Effector memory CD8-positive, alpha-beta T cell (primary cell): ENCODE measurements around the gene PPP1R26.

Experiments used
- ATAC-seq: fragments of 150-1000 bp; cut with Tn5 transposase; replicated peaks from 2 replicates; pipeline ENCODE4 v1.10.0; 2021; ENCODE audit warnings: mild to moderate bottlenecking, moderate library complexity
- DNase-seq, 3 experiments: peaks; one replicate each; pipeline ENCODE4 v3.0.0; 2021
- H3K27ac Mint-ChIP-seq, 2 donors: one replicate each; pipeline ENCODE4 v1.8.0; 2022; ENCODE audit warnings: mild to moderate bottlenecking in 2 of 2, mixed read lengths in 2 of 2, moderate library complexity in 2 of 2
- H3K27me3 Mint-ChIP-seq, 2 donors: one replicate each; pipeline ENCODE4 v1.8.0; 2022; ENCODE audit warnings: mixed read lengths in 2 of 2
- H3K36me3 Mint-ChIP-seq: one replicate; pipeline ENCODE4 v1.8.0; 2022; ENCODE audit warnings: mild to moderate bottlenecking, moderate library complexity, mixed read lengths; ENCODE audit not compliant: insufficient read depth
- H3K4me1 Mint-ChIP-seq, 2 donors: one replicate each; pipeline ENCODE4 v1.8.0; 2022; ENCODE audit warnings: low read depth in 2 of 2, mixed read lengths in 2 of 2
- H3K4me3 Mint-ChIP-seq, 2 donors: one replicate each; pipeline ENCODE4 v1.8.0; 2022; ENCODE audit warnings: mild to moderate bottlenecking in 2 of 2, mixed read lengths in 2 of 2, moderate library complexity in 2 of 2
- H3K9me3 Mint-ChIP-seq, 2 donors: one replicate each; pipeline ENCODE4 v1.8.0; 2022; ENCODE audit warnings: mixed read lengths in 2 of 2

The PPP1R26 gene

DNA sequence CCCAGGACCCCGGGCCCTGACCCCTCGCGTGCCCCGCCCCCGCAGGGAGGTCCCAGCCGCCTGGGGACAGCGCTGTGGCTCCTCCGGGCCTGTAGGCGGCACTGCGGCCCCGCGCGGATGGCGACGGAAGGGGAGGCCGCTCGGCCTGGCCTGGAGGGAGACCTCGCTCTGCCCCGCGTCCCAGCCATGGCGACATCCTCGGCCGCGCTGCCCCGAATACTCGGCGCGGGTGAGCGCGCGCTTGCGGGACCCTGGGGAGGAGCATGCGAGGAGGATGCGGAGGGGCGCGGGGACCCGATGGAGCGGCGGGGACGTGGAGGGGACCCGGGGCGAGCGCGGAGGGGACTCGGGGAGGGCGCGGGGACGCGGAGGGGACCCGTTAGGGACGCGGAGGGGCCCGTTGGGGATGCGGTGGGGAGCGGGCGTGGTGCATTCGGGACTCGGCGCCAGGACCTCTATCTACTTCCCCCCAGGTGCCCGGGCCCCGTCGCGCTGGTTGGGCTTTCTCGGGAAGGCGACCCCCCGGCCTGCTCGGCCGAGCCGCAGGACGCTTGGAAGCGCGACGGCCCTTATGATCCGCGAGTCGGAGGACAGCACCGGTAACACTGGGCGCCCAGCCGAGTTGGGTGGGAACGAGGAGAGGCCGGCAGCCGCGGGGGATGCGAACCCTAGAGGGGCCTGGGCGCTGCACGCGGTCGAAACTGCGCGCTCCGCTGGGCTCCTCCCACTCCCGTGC, 21.1 kb downstream of the PPP1R26 start, which contains the start of gene MRPS2:
TSS of gene MRPS2 (plus strand) at position 158 of the 736 bp plus-strand sequence. CDS start at position 187, 29 bp downstream.
- ATAC-seq, result peak; percentile 93
- H3K9me3 Mint-ChIP-seq, result no peaks in the 10 kb centered on the region
- H3K4me1 Mint-ChIP-seq, result peaks cover 22 to 30% of the 10 kb centered on the region in 2 donors
- DNase-seq, result peak; percentile 78 to 83 (median 81)
- peaks cover 20% of the 10 kb centered on the region for H3K36me3 Mint-ChIP-seq
- peak within 1 kb of the TSS; percentile 93 to 96 for H3K27ac Mint-ChIP-seq
- peaks cover 4 to 11% of the 10 kb centered on the region in 2 donors for H3K27me3 Mint-ChIP-seq
- H3K4me3 Mint-ChIP-seq, result peak within 1 kb of the TSS; percentile 90 to 92

DNA sequence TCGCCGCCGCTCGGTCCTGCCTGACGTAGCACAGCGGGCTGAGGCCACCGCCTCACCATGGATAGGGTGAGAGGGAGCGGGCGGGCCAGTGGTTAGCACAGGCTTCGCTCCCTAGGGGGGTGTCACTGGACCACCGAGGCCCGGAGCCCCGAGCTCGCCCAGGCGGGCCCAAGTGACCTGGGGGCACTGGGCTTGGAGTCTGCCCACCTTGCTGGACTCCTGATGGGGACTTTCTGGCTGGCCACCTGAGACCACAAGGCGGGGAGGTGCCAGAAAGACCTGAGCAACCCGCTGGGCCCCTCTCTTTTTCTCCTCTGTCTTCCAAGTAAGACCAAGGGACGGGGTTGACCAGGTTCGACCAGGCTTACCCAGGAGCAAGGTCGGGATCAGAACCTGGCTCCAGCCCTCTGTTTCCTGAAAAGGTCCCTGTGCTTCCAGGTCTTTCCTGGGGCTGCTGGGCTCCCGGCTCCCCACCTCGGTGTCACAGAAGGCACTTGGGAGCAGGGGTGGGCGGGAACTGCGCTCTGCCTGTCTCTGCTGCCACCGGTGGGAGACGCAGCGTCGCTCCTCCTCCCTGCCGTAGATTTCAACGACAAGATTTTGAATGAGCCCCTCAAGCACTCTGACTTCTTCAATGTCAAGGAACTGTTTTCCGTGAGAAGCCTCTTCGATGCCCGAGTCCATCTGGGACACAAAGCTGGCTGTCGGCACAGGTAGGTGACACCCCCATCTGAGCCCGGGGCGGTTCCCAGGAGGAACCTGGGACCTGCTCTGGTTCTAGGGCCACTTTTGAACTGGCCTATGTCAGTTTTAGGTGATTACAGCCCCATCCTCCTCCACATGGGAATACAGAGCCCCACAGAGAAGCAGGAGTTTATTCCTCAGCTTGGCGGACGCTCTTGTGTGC, 21.9 kb downstream of the PPP1R26 start:
- no peak for DNase-seq
- peak; percentile 52 for ATAC-seq
- Mint-ChIP-seq H3K4me3 (peak overlapping the region; percentile 90 to 92), H3K27ac (peak overlapping the region; percentile 93 to 96), H3K4me1 (peaks cover 22 to 30% of the 10 kb centered on the region in 2 donors), H3K36me3 (peaks cover 20% of the 10 kb centered on the region), H3K27me3 (peaks cover 4 to 11% of the 10 kb centered on the region in 2 donors), H3K9me3 (no peaks in the 10 kb centered on the region)

DNA sequence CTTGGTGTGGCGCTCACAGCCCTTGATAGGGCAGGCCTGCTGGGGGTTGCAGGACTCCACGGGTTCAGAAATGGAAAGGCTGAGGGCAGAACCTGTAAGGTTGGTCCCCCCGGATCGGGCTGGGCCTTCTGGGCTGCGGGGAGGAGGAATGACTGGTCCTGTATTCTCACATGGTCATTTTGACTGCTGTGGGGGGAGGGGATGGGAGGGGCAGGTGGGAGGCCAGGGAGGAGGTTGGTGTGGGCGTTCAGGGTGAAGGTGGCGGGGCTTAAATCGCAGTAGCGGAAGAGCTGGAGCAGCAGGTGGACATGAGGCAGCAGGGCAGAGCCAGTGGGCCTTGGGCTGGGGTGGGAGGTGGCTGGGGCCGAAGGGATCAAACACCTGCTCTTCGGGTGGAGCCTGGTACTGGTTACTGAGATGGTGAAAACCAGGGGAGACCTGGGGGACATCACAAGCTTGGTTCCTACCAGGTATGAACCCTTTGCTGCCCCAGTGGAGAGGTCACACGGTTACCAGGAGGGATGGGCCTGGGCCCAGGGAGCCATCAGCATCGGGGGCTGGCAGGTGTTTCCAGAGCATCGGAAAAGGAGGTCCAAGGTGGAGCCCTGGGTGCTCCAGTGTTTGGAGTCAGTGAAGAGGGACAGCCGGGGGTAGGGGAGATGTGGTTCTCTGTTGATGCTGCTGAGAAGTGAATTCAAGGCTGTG, 22.7 kb downstream of the PPP1R26 start:
- DNase-seq (no peak), ATAC-seq (no peak)
- Mint-ChIP-seq H3K4me3 (peak overlapping the region; percentile 90 to 92), H3K27ac (peak overlapping the region in 1 of 2 donors; percentile 93), H3K27me3 (peaks cover 4 to 11% of the 10 kb centered on the region in 2 donors), H3K4me1 (peaks cover 22 to 30% of the 10 kb centered on the region in 2 donors), H3K9me3 (no peaks in the 10 kb centered on the region), H3K36me3 (peaks cover 20% of the 10 kb centered on the region)

DNA sequence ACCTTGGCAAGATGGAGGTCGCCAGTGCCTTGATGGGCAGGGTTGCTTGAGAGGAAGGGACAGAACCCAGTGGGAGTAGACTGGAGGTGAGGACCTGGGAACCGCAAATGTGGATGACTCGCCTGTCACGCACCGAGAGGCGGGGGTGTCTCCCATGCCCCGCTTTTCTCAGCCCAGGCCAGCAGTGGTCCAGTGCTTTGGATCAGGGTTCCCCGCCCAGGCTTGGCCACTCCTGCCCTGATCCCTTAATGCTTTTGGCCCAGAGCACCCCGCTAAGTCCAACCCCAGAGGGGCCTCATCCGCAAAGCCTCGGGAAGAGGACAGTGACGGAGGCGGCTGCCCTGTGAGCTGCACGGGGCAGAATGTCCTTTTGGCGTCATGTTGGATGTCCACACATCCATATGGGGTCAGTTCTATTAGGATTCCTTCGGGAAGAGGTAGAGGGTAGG, 23.3 kb downstream of the PPP1R26 start:
- H3K4me3 Mint-ChIP-seq, result peak overlapping the region in 1 of 2 donors; percentile 90
- H3K36me3 Mint-ChIP-seq, result peaks cover 20% of the 10 kb centered on the region
- peaks cover 0 to under 1% of the 10 kb centered on the region in 2 donors for H3K9me3 Mint-ChIP-seq
- no peak overlapping the region for H3K27ac Mint-ChIP-seq
- DNase-seq (no peak), ATAC-seq (no peak)
- H3K4me1 Mint-ChIP-seq, result peaks cover 22 to 30% of the 10 kb centered on the region in 2 donors
- peaks cover 1 to 7% of the 10 kb centered on the region in 2 donors for H3K27me3 Mint-ChIP-seq

DNA sequence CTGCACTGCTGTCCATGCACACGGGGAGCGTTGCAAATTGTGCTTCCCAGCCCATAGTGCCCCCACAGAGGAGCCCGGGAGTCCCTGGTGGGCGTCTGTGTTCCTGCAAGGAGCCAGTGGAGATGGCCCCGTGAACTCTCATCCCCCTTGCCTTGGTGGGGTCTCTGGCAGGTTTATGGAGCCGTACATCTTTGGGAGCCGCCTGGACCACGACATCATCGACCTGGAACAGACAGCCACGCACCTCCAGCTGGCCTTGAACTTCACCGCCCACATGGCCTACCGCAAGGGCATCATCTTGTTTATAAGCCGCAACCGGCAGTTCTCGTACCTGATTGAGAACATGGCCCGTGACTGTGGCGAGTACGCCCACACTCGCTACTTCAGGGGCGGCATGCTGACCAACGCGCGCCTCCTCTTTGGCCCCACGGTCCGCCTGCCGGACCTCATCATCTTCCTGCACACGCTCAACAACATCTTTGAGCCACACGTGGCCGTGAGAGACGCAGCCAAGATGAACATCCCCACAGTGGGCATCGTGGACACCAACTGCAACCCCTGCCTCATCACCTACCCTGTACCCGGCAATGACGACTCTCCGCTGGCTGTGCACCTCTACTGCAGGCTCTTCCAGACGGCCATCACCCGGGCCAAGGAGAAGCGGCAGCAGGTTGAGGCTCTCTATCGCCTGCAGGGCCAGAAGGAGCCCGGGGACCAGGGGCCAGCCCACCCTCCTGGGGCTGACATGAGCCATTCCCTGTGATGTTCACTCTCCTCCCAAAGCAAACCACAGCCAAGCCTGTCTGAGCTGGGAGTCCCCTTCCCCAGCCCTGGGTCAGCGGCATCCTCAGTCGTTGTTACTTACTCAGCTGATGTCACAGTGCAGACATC, 24.0 kb downstream of the PPP1R26 start:
- DNase-seq, result no peak
- ATAC-seq, result no peak
- H3K27ac Mint-ChIP-seq, result no peak overlapping the region
- peaks cover 0 to 8% of the 10 kb centered on the region in 2 donors for H3K9me3 Mint-ChIP-seq
- peaks cover 22 to 30% of the 10 kb centered on the region in 2 donors for H3K4me1 Mint-ChIP-seq
- H3K4me3 Mint-ChIP-seq, result no peak overlapping the region
- peaks cover 20% of the 10 kb centered on the region for H3K36me3 Mint-ChIP-seq
- no peaks in the 10 kb centered on the region for H3K27me3 Mint-ChIP-seq

DNA sequence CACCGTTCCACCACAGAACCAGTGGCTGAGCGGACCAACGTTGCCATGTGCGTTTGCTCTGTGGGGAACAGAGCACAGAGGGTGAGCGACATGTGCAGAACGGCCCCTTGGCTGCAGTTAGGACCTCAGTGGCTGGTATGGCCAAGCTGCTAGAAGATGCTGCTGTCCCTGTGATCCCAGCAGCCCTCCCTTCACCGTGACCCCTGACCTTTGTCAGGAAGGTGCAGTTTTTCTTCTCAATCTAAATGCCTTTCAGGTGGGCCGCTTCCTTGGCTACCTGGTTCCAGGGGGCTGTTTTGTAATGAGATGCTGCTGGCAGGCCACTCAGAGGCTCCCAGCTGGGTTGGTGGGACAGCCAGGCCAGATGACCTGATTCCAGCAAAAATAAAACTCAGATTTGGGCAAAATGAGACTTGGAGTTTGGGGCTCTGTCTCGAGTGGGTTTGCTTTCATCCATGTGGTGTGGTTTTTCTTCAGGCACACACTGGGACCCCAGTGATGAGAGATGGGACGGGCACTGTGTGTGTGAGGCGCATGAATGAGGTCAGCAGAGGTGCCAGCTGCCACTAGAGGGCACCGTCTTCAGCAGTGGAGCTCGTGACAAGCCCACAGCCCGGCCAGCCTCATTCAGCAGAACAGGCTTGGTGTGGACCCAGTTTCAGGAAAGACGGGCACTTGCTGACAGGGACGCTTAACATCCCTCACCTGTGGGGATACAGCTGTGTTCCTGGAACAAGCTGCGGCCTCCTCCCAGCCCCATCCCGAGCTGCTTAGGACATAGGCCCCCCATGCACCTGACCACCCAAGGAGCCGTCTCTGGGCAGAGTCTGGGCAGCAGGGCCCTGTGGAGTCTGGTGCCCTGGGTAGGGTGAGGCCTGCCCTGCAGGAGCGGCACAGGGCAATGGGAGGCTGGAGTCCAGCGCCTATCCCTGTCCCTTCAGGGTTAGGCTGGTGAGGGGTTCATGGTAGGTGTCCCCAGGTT, 25.0 kb downstream of the PPP1R26 start:
- no peaks in the 10 kb centered on the region for H3K27me3 Mint-ChIP-seq
- H3K4me1 Mint-ChIP-seq, result peaks cover 17 to 25% of the 10 kb centered on the region in 2 donors
- H3K36me3 Mint-ChIP-seq, result peaks cover 17% of the 10 kb centered on the region
- no peak for ATAC-seq
- H3K9me3 Mint-ChIP-seq, result peaks cover 0 to 17% of the 10 kb centered on the region in 2 donors
- no peak overlapping the region for H3K4me3 Mint-ChIP-seq
- H3K27ac Mint-ChIP-seq, result no peak overlapping the region
- peak; percentile 33 to 49 (median 44) for DNase-seq

DNA sequence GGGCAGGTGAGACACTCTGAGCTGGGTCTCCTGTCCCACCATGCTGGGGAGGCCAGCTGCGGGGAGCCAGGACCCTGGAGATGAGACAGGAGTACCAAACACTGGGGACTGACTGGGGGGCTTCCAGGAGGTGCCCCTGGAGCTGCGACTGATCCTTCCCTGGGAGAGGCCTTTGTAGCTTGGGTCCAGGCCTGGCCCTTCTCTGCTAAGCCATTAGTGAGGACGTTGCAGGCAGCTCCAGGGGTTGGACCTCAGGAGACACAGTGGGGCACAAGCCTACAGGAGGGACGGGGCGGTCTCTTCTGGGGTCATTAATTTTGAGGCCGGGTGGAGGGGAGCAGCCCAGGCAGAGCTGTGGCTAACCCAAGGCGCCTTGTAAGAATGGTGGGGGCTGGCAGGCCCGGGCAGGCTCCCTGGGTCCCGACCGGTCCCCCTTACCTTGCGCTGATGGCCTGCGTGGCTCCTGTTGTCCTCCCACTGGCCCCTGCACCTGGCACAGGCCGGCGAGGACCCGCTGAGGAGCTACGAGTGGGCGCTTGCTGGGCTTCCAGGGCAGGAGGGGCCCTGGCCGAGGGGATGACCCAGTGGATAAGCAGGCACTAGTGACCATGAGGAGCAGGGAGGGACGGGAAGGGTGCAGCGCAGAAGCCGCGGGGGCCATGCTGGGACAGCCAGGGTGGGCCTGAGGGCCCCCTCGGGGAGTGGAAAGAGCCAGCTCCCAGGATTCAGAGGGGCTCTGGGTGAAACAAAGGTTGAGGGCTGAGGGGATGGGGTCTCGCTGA, 26.0 kb downstream of the PPP1R26 start:
- H3K27me3 Mint-ChIP-seq, result no peaks in the 10 kb centered on the region
- H3K4me1 Mint-ChIP-seq, result peaks cover 16 to 22% of the 10 kb centered on the region in 2 donors
- H3K27ac Mint-ChIP-seq, result no peak overlapping the region
- H3K9me3 Mint-ChIP-seq, result peaks cover 0 to 18% of the 10 kb centered on the region in 2 donors
- no peak for ATAC-seq
- no peak for DNase-seq
- H3K36me3 Mint-ChIP-seq, result peaks cover 15% of the 10 kb centered on the region
- no peak overlapping the region for H3K4me3 Mint-ChIP-seq

DNA sequence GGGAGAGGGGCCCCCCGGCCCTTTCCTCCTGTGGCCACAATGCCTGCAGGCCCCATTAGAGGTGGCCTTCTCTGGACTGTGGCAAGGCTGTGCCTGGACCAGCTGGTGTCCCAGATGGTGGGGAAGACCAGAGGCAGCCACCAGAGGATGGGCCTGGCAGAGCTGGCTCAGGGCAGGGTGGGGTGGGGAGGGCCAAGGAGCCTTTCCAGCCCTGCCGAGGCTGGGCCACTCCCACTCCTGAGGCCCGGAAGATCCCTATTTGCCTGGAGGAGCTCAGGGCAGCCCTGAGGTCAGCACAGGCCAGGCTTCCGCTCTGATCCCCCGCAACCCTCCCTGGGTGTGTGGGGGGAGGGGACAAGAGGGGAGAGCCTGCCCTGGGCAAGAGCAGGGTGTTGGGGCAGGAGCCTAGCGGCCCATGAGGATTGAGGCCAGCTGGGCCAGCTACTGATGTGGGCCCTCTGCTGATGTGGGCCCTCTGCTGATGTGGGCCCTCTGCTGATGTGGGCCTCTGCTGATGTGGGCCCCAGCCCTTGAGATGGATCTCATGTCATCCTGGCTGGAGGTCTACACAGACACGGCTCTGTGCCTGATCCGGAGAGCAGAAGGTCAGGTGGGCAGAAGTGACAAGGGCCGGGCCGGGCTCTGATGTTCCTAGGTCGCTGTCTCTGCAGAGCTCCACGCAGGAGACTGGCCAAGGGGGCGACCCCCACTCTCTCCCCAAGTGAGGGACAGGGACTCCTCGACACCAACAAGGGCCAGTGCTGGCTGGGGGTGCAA, 26.9 kb downstream of the PPP1R26 start:
- H3K4me1 Mint-ChIP-seq, result peaks cover 14 to 21% of the 10 kb centered on the region in 2 donors
- ATAC-seq (no peak), DNase-seq (no peak)
- H3K36me3 Mint-ChIP-seq, result peaks cover 15% of the 10 kb centered on the region
- no peak overlapping the region for H3K27ac Mint-ChIP-seq
- peaks cover 0 to 18% of the 10 kb centered on the region in 2 donors for H3K9me3 Mint-ChIP-seq
- H3K4me3 Mint-ChIP-seq, result no peak overlapping the region
- H3K27me3 Mint-ChIP-seq, result no peaks in the 10 kb centered on the region

DNA sequence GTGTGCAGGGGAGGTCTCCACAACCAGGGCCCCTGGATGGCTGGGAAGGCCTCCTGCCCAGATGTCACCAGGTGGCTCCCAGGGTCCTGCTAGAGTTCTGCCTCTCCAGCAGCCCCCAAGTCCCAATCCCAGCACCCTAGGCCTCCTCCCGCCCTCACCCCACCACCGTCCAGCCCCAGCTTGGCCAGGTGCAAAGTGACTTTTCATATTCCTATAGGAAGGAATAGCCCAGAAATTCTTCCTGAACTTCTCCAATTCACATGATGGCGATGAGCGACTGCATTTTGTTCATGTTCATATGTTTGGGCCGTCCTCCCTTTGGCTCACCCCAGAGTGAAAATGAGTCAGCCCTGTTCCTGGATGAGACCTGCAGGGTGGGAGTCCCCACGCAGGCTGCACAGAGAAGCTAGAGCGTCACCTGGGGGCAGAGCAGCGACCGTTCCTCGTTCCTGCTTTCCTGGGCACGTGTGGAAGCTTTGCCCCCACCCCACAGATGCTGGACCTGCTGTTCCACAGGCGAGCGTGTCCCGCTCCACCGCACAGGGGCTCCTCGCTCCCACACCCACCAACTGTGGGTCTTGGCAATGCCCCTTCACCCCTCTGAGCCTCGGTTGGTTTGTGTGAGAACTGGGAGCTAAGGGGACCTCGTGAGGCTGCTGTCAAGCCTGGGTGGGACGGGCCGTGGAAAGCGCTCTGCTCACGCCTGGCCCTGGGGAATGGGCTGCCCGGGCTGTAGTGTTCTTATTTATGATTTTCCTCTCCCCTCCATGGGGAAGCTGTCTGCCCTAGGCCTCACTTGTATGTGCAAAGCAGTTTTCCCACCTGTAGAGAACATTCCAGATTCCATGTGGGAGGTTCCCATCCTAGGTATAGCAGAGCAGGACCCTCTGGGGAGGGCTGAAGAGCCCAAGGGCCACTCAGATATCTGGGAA, 27.8 kb downstream of the PPP1R26 start:
- peaks cover 7 to 15% of the 10 kb centered on the region in 2 donors for H3K4me1 Mint-ChIP-seq
- DNase-seq, result no peak
- H3K36me3 Mint-ChIP-seq, result peaks cover 12% of the 10 kb centered on the region
- no peaks in the 10 kb centered on the region for H3K27me3 Mint-ChIP-seq
- no peak overlapping the region for H3K27ac Mint-ChIP-seq
- peaks cover 0 to 18% of the 10 kb centered on the region in 2 donors for H3K9me3 Mint-ChIP-seq
- ATAC-seq, result no peak
- no peak overlapping the region for H3K4me3 Mint-ChIP-seq
